Panc1 (cell line): ENCODE data around the gene LPP.

ENCODE experiments used
- CTCF ChIP-seq: fragments of 450-650 bp; IDR thresholded peaks from 2 replicates; pipeline ENCODE4 v1.5.1; 2017; ENCODE audit warnings: mild to moderate bottlenecking
- POLR2AphosphoS5 ChIP-seq: IDR thresholded peaks from 2 replicates; pipeline ENCODE4 v1.6.1; 2012; ENCODE audit warnings: mild to moderate bottlenecking, low read depth, low read length, moderate library complexity
- TCF7L2 ChIP-seq: IDR thresholded peaks from 2 replicates; pipeline ENCODE4 v1.6.1; 2011; ENCODE audit warnings: mild to moderate bottlenecking, low read depth, low read length, inconsistent platforms

GRCh38 chr3:188283347-188283746, 129.4 kb downstream of the LPP start:
- TF ChIP-seq CTCF: peak; percentile 26
- no peak for TF ChIP-seq POLR2AphosphoS5
- no peak; the same call in 1 of the 2 replicates for TF ChIP-seq TCF7L2
